WTC11 (cell line): ENCODE results near the gene DMPK. TPM values are rescaled to one million over a fixed set of nuclear protein-coding genes. Genes with fewer than 3 reads are reported as not detected.

Experiments
- ATAC-seq: fragments of 200-7000 bp; cut with Tn5 transposase; 2 replicates; pipeline ENCODE4 v1.10.0; 2021; ENCODE audit warnings: mild to moderate bottlenecking, moderate library complexity
- CTCF ChIA-PET: fragments of 300-600 bp; sonication (Branson Sonifier 250); formaldehyde crosslinking; loops from one replicate; lab custom pipeline; 2021; ENCODE audit warnings: antibody characterized with exemption; lab: Charles Lee
- POLR2A ChIA-PET: fragments of 350-600 bp; sonication (Branson Sonifier 250); formaldehyde crosslinking; loops from one replicate; lab custom pipeline; 2021; ENCODE audit warnings: antibody characterized with exemption; lab: Charles Lee
- DNase-seq: peaks from one replicate; pipeline ENCODE4 v3.0.0; 2021; ENCODE audit warnings: low spot score
- H3K27ac Mint-ChIP-seq: 2 replicates; pipeline ENCODE4 v1.8.0; 2021; ENCODE audit warnings: mixed read lengths
- H3K27me3 Mint-ChIP-seq: 2 replicates; pipeline ENCODE4 v1.8.0; 2021; ENCODE audit warnings: low read depth, mild to moderate bottlenecking, moderate library complexity, mixed read lengths
- H3K36me3 Mint-ChIP-seq: 2 replicates; pipeline ENCODE4 v1.8.0; 2021; ENCODE audit warnings: mixed read lengths
- H3K4me1 Mint-ChIP-seq: 2 replicates; pipeline ENCODE4 v1.8.0; 2022; ENCODE audit warnings: mixed read lengths
- H3K4me3 Mint-ChIP-seq: 2 replicates; pipeline ENCODE4 v1.8.0; 2021; ENCODE audit warnings: mild to moderate bottlenecking, moderate library complexity, mixed read lengths
- H3K9me3 Mint-ChIP-seq: 2 replicates; pipeline ENCODE4 v1.8.0; 2021; ENCODE audit warnings: mixed read lengths
- CBFB ChIP-seq: sonication (generic); formaldehyde crosslinking; IDR thresholded peaks from 2 replicates; pipeline ENCODE4 v1.8.1; 2022; ENCODE audit warnings: mild to moderate bottlenecking, low read depth, missing genetic modification reagents
- E2F4 ChIP-seq: sonication (generic); formaldehyde crosslinking; IDR thresholded peaks from 2 replicates; pipeline ENCODE4 v1.8.1; 2022; ENCODE audit warnings: low read depth, mild to moderate bottlenecking, moderate library complexity, missing genetic modification reagents, borderline replicate concordance
- E2F5 ChIP-seq: sonication (generic); formaldehyde crosslinking; IDR thresholded peaks from 2 replicates; pipeline ENCODE4 v1.8.1; 2022; ENCODE audit warnings: mild to moderate bottlenecking, moderate library complexity, missing genetic modification reagents
- ESRRA ChIP-seq: sonication (generic); formaldehyde crosslinking; IDR thresholded peaks from 2 replicates; pipeline ENCODE4 v1.8.1; 2022; ENCODE audit warnings: mild to moderate bottlenecking, missing genetic modification reagents, borderline replicate concordance
- GRHL2 ChIP-seq: fragments of 250-450 bp; sonication (Bioruptor Pico); IDR thresholded peaks from 2 replicates; pipeline ENCODE4 v1.8.0; 2022; ENCODE audit warnings: mild to moderate bottlenecking, moderate library complexity; ENCODE audit not compliant: insufficient replicate concordance, severe bottlenecking
- GTF2I ChIP-seq: fragments of 250-450 bp; sonication (Bioruptor Pico); conservative IDR thresholded peaks from 2 replicates; pipeline ENCODE4 v1.4.0; 2021; ENCODE audit warnings: mild to moderate bottlenecking
- HMGA2 ChIP-seq: fragments of 250-450 bp; sonication (Bioruptor Pico); IDR thresholded peaks from 2 replicates; pipeline ENCODE4 v1.4.0; 2021; ENCODE audit warnings: mild to moderate bottlenecking, moderate library complexity
- IRF1 ChIP-seq: sonication (generic); formaldehyde crosslinking; IDR thresholded peaks from 2 replicates; pipeline ENCODE4 v1.8.0; 2023; ENCODE audit warnings: missing genetic modification reagents
- JUN ChIP-seq: sonication (generic); formaldehyde crosslinking; IDR thresholded peaks from 2 replicates; pipeline ENCODE4 v1.8.0; 2023; ENCODE audit warnings: mild to moderate bottlenecking, missing genetic modification reagents
- MYBL2 ChIP-seq: sonication (generic); formaldehyde crosslinking; IDR thresholded peaks from 2 replicates; pipeline ENCODE4 v1.8.1; 2023; ENCODE audit warnings: mild to moderate bottlenecking, moderate library complexity, missing genetic modification reagents
- NR1H2 ChIP-seq: sonication (generic); formaldehyde crosslinking; IDR thresholded peaks from 2 replicates; pipeline ENCODE4 v1.9.0; 2021; ENCODE audit warnings: mild to moderate bottlenecking, moderate library complexity, missing genetic modification reagents
- PREB ChIP-seq: sonication (generic); formaldehyde crosslinking; IDR thresholded peaks from 2 replicates; pipeline ENCODE4 v1.8.1; 2022; ENCODE audit warnings: mild to moderate bottlenecking, missing genetic modification reagents, moderate library complexity, borderline replicate concordance
- RELA ChIP-seq: sonication (generic); formaldehyde crosslinking; IDR thresholded peaks from 2 replicates; pipeline ENCODE4 v1.8.1; 2022; ENCODE audit warnings: missing genetic modification reagents, mild to moderate bottlenecking, borderline replicate concordance
- SP1 ChIP-seq: sonication (generic); formaldehyde crosslinking; conservative IDR thresholded peaks from 2 replicates; pipeline ENCODE4 v1.8.1; 2022; ENCODE audit warnings: missing genetic modification reagents
- TP53 ChIP-seq: sonication (generic); formaldehyde crosslinking; IDR thresholded peaks from 2 replicates; pipeline ENCODE4 v1.8.1; 2023; ENCODE audit warnings: mild to moderate bottlenecking, missing genetic modification reagents
- ZBTB21 ChIP-seq: sonication (generic); formaldehyde crosslinking; IDR thresholded peaks from 2 replicates; pipeline ENCODE4 v1.8.1; 2023; ENCODE audit warnings: mild to moderate bottlenecking, missing genetic modification reagents, borderline replicate concordance
- ZNF263 ChIP-seq: sonication (generic); formaldehyde crosslinking; IDR thresholded peaks from 2 replicates; pipeline ENCODE4 v1.8.1; 2022; ENCODE audit warnings: low read depth, mild to moderate bottlenecking, moderate library complexity, missing genetic modification reagents
- ZNF317 ChIP-seq: sonication (generic); formaldehyde crosslinking; IDR thresholded peaks from 2 replicates; pipeline ENCODE4 v1.8.1; 2023; ENCODE audit warnings: low read depth, mild to moderate bottlenecking, moderate library complexity, missing genetic modification reagents, borderline replicate concordance
- ZNF423 ChIP-seq: fragments of 250-450 bp; sonication (Bioruptor Pico); IDR thresholded peaks from 2 replicates; pipeline ENCODE4 v2.1.2; 2022; ENCODE audit warnings: mild to moderate bottlenecking, moderate library complexity
- ZNF425 ChIP-seq: fragments of 250-450 bp; sonication (Bioruptor Pico); conservative IDR thresholded peaks from 2 replicates; pipeline ENCODE4 v1.9.0; 2021; ENCODE audit warnings: mild to moderate bottlenecking
- ZNF512 ChIP-seq: sonication (generic); formaldehyde crosslinking; IDR thresholded peaks from 2 replicates; pipeline ENCODE4 v1.8.1; 2022; ENCODE audit warnings: missing genetic modification reagents, borderline replicate concordance
- total RNA-seq: library from RNA; stranded (reverse); gene quantifications from 3 replicates; pipeline ENCODE4 v1.2.3, GENCODE V29; 2021

DMPK gene
- total RNA-seq, 1 experiment from 2014 or later = 42.7 TPM

- TF ChIP-seq MYBL2 (CRISPR knock-in tag) = no peak
- TF ChIP-seq ZBTB21 = no peak
Observed at GRCh38 chr19:45804959-45805230, 22.6 kb upstream of the DMPK start (continued).

GRCh38 chr19:45804140-45804958 lies 22.1 kb upstream of the DMPK start:
- peaks cover 43% of the 10 kb centered on the region for H3K27me3 Mint-ChIP-seq
- H3K9me3 Mint-ChIP-seq = no peaks in the 10 kb centered on the region
- TF ChIP-seq HMGA2 (CRISPR knock-in tag) = no peak
- ChIA-PET POLR2A (no interaction called here), CTCF (interaction anchor here (0.5 to 7.4 kb wide), 8 partner anchors 10 to 832 kb away, joined by 3 to 133 read pairs (median 6); partner anchors contain the start of genes DMPK, GNG8, RSPH6A and SIX5)
- H3K36me3 Mint-ChIP-seq = no peaks in the 10 kb centered on the region
- DNase-seq = no peak
- peaks cover 7% of the 10 kb centered on the region for H3K4me1 Mint-ChIP-seq
- H3K27ac Mint-ChIP-seq = no peak overlapping the region
- ATAC-seq = no peak
- no peak overlapping the region for H3K4me3 Mint-ChIP-seq

- ChIA-PET CTCF (interaction anchor here (0.8 to 7.4 kb wide), 4 partner anchors 13 to 62 kb away, joined by 3 to 133 read pairs (median 38); partner anchors contain the start of genes RSPH6A and SIX5), POLR2A (no interaction called here)
- TF ChIP-seq PREB = no peak
- H3K9me3 Mint-ChIP-seq = no peaks in the 10 kb centered on the region
- no peak overlapping the region for H3K27ac Mint-ChIP-seq
- peaks cover 57% of the 10 kb centered on the region for H3K27me3 Mint-ChIP-seq
- no peaks in the 10 kb centered on the region for H3K36me3 Mint-ChIP-seq
- ATAC-seq (no peak), DNase-seq (no peak)
- H3K4me1 Mint-ChIP-seq = peaks cover 6% of the 10 kb centered on the region
- no peak overlapping the region for H3K4me3 Mint-ChIP-seq
Observed at GRCh38 chr19:45801603-45802175, 19.4 kb upstream of the DMPK start.

- H3K9me3 Mint-ChIP-seq = no peaks in the 10 kb centered on the region
- H3K27me3 Mint-ChIP-seq = peaks cover 59% of the 10 kb centered on the region
- H3K27ac Mint-ChIP-seq = no peak overlapping the region
- H3K4me1 Mint-ChIP-seq = peaks cover 6% of the 10 kb centered on the region
- H3K36me3 Mint-ChIP-seq = no peaks in the 10 kb centered on the region
- ChIA-PET POLR2A (no interaction called here), CTCF (interaction anchor here (1.0 to 7.4 kb wide), 14 partner anchors 9 to 228 kb away, joined by 3 to 133 read pairs (median 11); partner anchors contain the start of genes DMPK, RSPH6A, SIX5 and SYMPK)
- H3K4me3 Mint-ChIP-seq = no peak overlapping the region
- ATAC-seq = no peak
- no peak for DNase-seq
- no peak for TF ChIP-seq CBFB (CRISPR knock-in tag)
- TF ChIP-seq E2F5 = no peak
- no peak for TF ChIP-seq ZNF512
- no peak for TF ChIP-seq GRHL2 (CRISPR knock-in tag)
- no peak for TF ChIP-seq ZNF317
- TF ChIP-seq ZNF425 = no peak
- no peak for TF ChIP-seq JUN
- TF ChIP-seq TP53 (CRISPR knock-in tag) = no peak
- no peak for TF ChIP-seq ESRRA (CRISPR knock-in tag)
- TF ChIP-seq IRF1 (CRISPR knock-in tag) = no peak
- TF ChIP-seq ZNF263 = no peak
- no peak for TF ChIP-seq GTF2I (CRISPR knock-in tag)
- no peak for TF ChIP-seq NR1H2 (CRISPR knock-in tag)
- TF ChIP-seq ZNF423 (CRISPR knock-in tag) = no peak
- no peak for TF ChIP-seq E2F4 (CRISPR knock-in tag)
- no peak for TF ChIP-seq SP1 (CRISPR knock-in tag)
- no peak for TF ChIP-seq RELA (CRISPR knock-in tag)
Observed at GRCh38 chr19:45800070-45800553, 17.8 kb upstream of the DMPK start.
